ENCODE data around the gene PEAR1.

GRCh38 chr1:156912310-156912709 is 18.8 kb downstream of the PEAR1 start:
- TF ChIP-seq EP300 (IDR thresholded peaks at IDR 0.05) = no peak
- TF ChIP-seq POLR2A (IDR thresholded peaks at IDR 0.05) = no peak

All from ovary (tissue), 1 donor.